Cardiac muscle cell (in vitro differentiated cells and primary cell): Measurements from ENCODE around the gene LCE2C. TPM values are rescaled to one million over a fixed set of nuclear protein-coding genes. Genes with fewer than 3 reads are reported as not detected.
"Not testable (repeated sequence)": the region's sequence is repeated elsewhere in the genome, so short reads cannot be mapped to it uniquely, and the experiment has no call there.

Experiments
- DNase-seq, 2 donors: peaks; one replicate each; pipeline versions ENCODE4 v3.0.0 to v3.0.0-alpha.2; 2010 to 2017; ENCODE audit warnings: low read depth in 1 of 2, low spot score in 1 of 2
- H3K27ac ChIP-seq: fragments of 200-600 bp; sonication (generic); 2 replicates; pipeline ENCODE4 v1.5.1; 2016
- H3K27me3 ChIP-seq: fragments of 200-600 bp; sonication (generic); 2 replicates; pipeline ENCODE4 v1.6.0; 2016; ENCODE audit warnings: control low read depth
- H3K36me3 ChIP-seq: fragments of 200-600 bp; sonication (generic); 2 replicates; pipeline ENCODE4 v1.5.1; 2016; ENCODE audit warnings: control low read depth
- H3K4me1 ChIP-seq: fragments of 200-600 bp; sonication (generic); 2 replicates; pipeline ENCODE4 v1.8.1; 2017; ENCODE audit warnings: low read depth, mild to moderate bottlenecking, mixed run types
- H3K4me3 ChIP-seq: fragments of 200-600 bp; sonication (generic); 2 replicates; pipeline ENCODE4 v1.5.1; 2016; ENCODE audit warnings: mild to moderate bottlenecking
- H3K9me3 ChIP-seq: fragments of 200-600 bp; sonication (generic); 2 replicates; pipeline ENCODE4 v1.5.1; 2017; ENCODE audit warnings: low read depth, mild to moderate bottlenecking, control low read depth
- polyA plus RNA-seq: library from polyadenylated mRNA; unstranded; fragments of >200 nt; fragmentation: Nextera tagmentation; extraction: Ambion mirVana; gene quantifications from 2 replicates; pipeline ENCODE4 v1.2.1, GENCODE V29; 2016
- total RNA-seq: library from RNA; depleted of rRNA; stranded (reverse); fragments of >200 nt; gene quantifications from 2 replicates; pipeline ENCODE4 v1.2.3, GENCODE V29; 2016
- TF ChIP-seq, protein P1 (sequence below): IDR thresholded peaks from 2 replicates; pipeline ENCODE4 v1.5.1; 2012; ENCODE audit warnings: low read depth, mild to moderate bottlenecking, low read length

The LCE2C gene
- total and polyA plus RNA-seq, 2 experiments from 2014 or later = not detected

DNA sequence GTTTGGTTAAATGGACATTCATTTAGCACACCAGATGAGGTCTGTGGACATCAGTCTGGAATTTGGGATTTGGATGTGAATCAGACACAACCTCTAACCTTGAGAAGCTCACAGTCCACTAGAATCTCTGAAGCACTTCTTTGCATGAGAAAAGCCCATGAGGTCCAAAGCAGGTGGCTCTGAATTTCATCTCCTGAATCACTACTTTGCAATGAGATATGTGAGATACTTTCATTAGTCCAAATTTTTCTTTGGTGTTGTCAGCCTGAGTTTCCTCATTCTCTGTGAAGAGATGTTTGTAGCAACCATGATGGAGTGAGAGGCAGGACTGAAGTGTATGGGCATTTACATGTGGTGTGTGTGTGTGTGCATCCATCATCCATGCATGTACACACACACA lies 28.4 kb upstream of the LCE2C start:
- no peaks in the 10 kb centered on the region for H3K36me3 ChIP-seq
- TF ChIP-seq, protein P1, sequence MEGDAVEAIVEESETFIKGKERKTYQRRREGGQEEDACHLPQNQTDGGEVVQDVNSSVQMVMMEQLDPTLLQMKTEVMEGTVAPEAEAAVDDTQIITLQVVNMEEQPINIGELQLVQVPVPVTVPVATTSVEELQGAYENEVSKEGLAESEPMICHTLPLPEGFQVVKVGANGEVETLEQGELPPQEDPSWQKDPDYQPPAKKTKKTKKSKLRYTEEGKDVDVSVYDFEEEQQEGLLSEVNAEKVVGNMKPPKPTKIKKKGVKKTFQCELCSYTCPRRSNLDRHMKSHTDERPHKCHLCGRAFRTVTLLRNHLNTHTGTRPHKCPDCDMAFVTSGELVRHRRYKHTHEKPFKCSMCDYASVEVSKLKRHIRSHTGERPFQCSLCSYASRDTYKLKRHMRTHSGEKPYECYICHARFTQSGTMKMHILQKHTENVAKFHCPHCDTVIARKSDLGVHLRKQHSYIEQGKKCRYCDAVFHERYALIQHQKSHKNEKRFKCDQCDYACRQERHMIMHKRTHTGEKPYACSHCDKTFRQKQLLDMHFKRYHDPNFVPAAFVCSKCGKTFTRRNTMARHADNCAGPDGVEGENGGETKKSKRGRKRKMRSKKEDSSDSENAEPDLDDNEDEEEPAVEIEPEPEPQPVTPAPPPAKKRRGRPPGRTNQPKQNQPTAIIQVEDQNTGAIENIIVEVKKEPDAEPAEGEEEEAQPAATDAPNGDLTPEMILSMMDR = no peak
- H3K9me3 ChIP-seq = no peaks in the 10 kb centered on the region
- no peaks in the 10 kb centered on the region for H3K4me1 ChIP-seq
- no peak for DNase-seq
- H3K27ac ChIP-seq = no peak overlapping the region
- no peak overlapping the region for H3K4me3 ChIP-seq
- no peaks in the 10 kb centered on the region for H3K27me3 ChIP-seq

DNA sequence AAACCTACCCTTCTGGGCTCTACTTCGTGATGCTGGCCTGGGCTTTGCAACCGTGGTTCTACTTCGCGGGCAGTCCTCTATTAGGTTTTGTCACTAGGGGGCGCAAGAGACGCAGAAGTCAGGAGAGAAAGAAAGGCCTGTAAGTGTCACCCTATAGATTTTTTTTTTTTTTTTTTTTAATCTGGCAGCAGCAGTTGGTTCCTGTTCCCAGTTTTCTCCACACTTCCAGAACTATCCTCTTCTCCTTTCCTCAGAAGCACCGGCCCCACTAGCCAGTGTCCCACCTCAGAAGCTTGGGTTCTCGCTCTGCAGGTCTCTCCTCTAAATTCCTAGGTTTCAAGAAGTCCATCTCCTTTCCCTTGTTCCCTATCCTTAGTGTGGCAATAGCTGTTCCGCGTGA lies 21.0 kb upstream of the LCE2C start:
- DNase-seq = peak in 1 of 2 donors; percentile 54
- Histone ChIP-seq H3K27me3 (no peaks in the 10 kb centered on the region), H3K4me3 (no peak overlapping the region), H3K27ac (no peak overlapping the region), H3K4me1 (no peaks in the 10 kb centered on the region), H3K9me3 (no peaks in the 10 kb centered on the region), H3K36me3 (no peaks in the 10 kb centered on the region)
- TF ChIP-seq, protein P1 = peak; percentile 77

DNA sequence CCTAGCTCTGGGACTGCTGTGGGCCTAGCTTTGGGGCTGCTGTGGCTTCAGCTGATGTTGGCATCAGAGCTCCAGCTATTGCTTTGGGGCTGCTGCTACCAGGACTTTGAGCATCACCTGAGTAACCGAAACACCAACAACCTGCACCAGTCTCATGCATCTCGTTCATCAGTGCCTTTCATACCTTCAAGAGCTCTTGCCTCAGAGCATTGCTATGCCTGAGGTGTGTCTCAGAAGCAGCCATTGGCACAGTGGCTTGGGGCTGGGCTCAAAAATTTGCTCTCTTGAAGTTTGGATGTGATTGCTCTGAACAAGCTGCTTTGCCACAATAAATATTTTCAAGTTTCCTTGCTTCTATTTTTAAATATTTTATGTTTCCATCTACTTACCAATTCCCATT lies 18.6 kb upstream of the LCE2C start:
- no peaks in the 10 kb centered on the region for H3K36me3 ChIP-seq
- H3K4me3 ChIP-seq = no peak overlapping the region
- TF ChIP-seq, protein P1 = no peak
- H3K27me3 ChIP-seq = no peaks in the 10 kb centered on the region
- no peak for DNase-seq
- H3K9me3 ChIP-seq = no peaks in the 10 kb centered on the region
- no peak overlapping the region for H3K27ac ChIP-seq
- no peaks in the 10 kb centered on the region for H3K4me1 ChIP-seq

DNA sequence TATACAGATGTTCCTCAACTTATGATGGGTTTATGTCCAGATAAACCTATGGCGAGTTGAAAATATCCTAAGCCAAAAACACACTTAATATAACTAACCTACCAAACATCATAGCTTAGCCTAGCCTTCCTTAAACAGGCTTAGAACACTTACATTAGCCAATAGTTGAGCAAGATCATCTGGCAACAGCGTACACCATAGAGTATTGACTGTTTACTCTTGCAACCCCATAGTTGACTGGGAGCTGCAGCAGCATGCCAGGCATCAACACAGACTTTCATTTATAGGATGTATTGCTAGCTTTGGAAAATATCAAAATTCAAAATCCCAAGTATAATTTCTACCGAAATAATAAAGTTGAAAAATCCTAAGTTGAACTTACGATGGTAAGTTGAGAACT lies 17.4 kb upstream of the LCE2C start:
- Histone ChIP-seq H3K9me3 (no peaks in the 10 kb centered on the region), H3K4me3 (no peak overlapping the region)

DNA sequence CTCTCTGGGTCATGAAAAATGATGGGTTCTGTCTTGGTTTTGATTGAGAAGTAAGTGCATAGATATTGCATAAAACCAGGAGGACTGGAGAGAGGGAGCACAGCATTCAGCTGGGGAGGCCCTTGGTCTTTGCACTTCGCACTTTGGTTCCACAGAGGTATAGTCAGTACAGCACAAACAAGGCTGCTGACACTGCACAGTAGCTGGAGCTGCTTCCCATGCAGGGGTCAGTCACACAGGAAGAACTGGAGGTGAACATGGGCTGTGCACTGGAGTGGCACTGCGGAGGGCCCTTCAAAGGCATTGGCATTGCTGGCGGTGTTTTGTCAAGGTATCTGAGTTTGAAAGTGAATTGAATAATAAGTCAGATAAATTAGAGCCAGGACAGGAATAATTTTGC lies 16.4 kb upstream of the LCE2C start:
- Histone ChIP-seq H3K27me3 (no peaks in the 10 kb centered on the region), H3K36me3 (no peaks in the 10 kb centered on the region), H3K4me1 (no peaks in the 10 kb centered on the region), H3K9me3 (no peaks in the 10 kb centered on the region), H3K4me3 (no peak overlapping the region), H3K27ac (no peak overlapping the region)
- TF ChIP-seq, protein P1 = no peak
- DNase-seq = no peak

More for the DNA sequence above, 17.4 kb upstream of the LCE2C start:
- Histone ChIP-seq H3K36me3 (no peaks in the 10 kb centered on the region), H3K27ac (no peak overlapping the region), H3K27me3 (no peaks in the 10 kb centered on the region), H3K4me1 (no peaks in the 10 kb centered on the region)
- TF ChIP-seq, protein P1 = no peak
- DNase-seq = no peak

DNA sequence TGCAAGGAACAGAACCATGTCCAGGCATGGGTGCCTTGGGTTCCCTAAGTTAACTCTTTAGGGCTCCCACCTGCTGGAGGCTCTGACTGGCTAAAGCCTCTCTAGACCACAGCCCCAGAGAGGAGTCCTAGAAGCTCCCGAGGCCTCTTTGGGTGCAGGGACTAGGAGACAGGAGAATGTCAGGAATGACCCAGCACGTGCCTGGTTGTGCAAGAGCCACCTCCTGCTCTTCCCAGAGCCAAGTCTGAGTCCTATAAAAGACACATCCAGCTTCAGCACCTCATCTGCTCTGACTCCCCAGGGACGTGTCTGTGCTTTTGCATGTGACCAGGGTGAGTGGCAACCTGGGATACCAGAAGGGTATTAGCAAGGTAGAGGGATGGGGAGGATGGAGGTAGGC lies 12.0 kb upstream of the LCE2C start, which contains the start of gene LCE2D:
Gene LCE2D, plus strand, starts transcription at position 283 of the 400 bp plus-strand sequence. CDS start 726 bp downstream, outside the sequence.
- Histone ChIP-seq H3K27me3 (no peaks in the 10 kb centered on the region), H3K36me3 (no peaks in the 10 kb centered on the region), H3K27ac (no peak within 1 kb of the TSS), H3K9me3 (no peaks in the 10 kb centered on the region), H3K4me1 (no peaks in the 10 kb centered on the region), H3K4me3 (no peak within 1 kb of the TSS)
- no peak for DNase-seq
- TF ChIP-seq, protein P1 = no peak

DNA sequence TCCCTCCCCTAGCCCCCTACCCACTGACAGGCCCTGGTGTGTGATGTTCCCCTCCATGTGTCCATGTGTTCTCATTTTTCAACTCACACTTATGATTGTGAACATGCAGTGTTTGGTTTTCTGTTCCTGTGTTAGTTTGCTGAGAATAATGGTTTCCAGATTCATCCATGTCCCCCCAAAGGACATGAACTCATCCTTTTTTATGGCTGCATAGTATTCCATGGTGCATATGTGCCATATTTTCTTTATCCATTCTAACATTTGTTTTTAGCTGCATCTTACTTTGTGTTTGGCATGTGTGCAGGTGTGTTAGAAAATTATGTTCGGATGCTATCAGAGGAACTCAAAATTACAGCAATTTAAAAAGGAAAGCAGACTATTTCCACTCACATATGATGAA lies 8.9 kb upstream of the LCE2C start:
- not testable (repeated sequence) for DNase-seq, H3K4me3 ChIP-seq, H3K27ac ChIP-seq, H3K4me1 ChIP-seq, H3K9me3 ChIP-seq, H3K27me3 ChIP-seq, H3K36me3 ChIP-seq
